H1 (cell line): ENCODE data around the gene EMD. TPM values are rescaled to one million over a fixed set of nuclear protein-coding genes. Genes with fewer than 3 reads are reported as not detected.
A peak's percentile ranks its signal among the peaks of the same experiment; 100 is the strongest.

Experiments
- CTCF ChIA-PET: fragments of 300-600 bp; sonication (Branson Sonifier 250); formaldehyde crosslinking; loops from one replicate; lab custom pipeline; 2021; ENCODE audit not compliant: partially characterized antibody; lab: Charles Lee
- POLR2A ChIA-PET: fragments of 300-600 bp; sonication (Branson Sonifier 250); formaldehyde crosslinking; loops from one replicate; lab custom pipeline; 2021; ENCODE audit warnings: inconsistent platforms; ENCODE audit not compliant: partially characterized antibody; lab: Charles Lee
- DNase-seq, 2 experiments: peaks; one replicate each; pipeline versions ENCODE4 v3.0.0 to v3.0.0-alpha.2; 2010 to 2022; ENCODE audit warnings: low spot score in 2 of 2, low read depth in 1 of 2, mixed read lengths in 1 of 2
- FAIRE-seq: peaks from 2 replicates; lab custom pipeline; 2011; peaks lifted over from hg19 to GRCh38; lab: Jason Lieb, UNC
- H2AFZ ChIP-seq: 2 replicates; pipeline ENCODE4 v1.8.1; 2012; ENCODE audit warnings: low read length, inconsistent platforms
- H2AK5ac ChIP-seq: 2 replicates; pipeline ENCODE4 v1.6.1; 2013; ENCODE audit warnings: low read depth, low read length
- H2BK120ac ChIP-seq: replicated peaks from 2 replicates; pipeline ENCODE3; 2013; ENCODE audit warnings: low read depth, low read length, inconsistent platforms
- H2BK12ac ChIP-seq: 2 replicates; pipeline ENCODE4 v1.6.1; 2013; ENCODE audit warnings: low read depth, low read length
- H2BK15ac ChIP-seq: 2 replicates; pipeline ENCODE4 v1.6.1; 2013; ENCODE audit warnings: low read length
- H2BK20ac ChIP-seq: 2 replicates; pipeline ENCODE4 v1.6.1; 2013; ENCODE audit warnings: low read length
- H2BK5ac ChIP-seq: 2 replicates; pipeline ENCODE4 v1.6.1; 2013; ENCODE audit warnings: low read depth, low read length
- H3K14ac ChIP-seq: 2 replicates; pipeline ENCODE4 v1.6.1; 2013; ENCODE audit warnings: inconsistent platforms; ENCODE audit not compliant: insufficient read length
- H3K18ac ChIP-seq: 2 replicates; pipeline ENCODE4 v1.6.1; 2013; ENCODE audit warnings: low read length; ENCODE audit errors: extremely low read depth
- H3K23ac ChIP-seq: 2 replicates; pipeline ENCODE4 v1.6.1; 2013; ENCODE audit warnings: inconsistent platforms; ENCODE audit not compliant: insufficient read length
- H3K23me2 ChIP-seq: 2 replicates; pipeline ENCODE4 v1.6.1; 2013; ENCODE audit warnings: low read depth, low read length
- H3K27ac ChIP-seq: 2 replicates; pipeline ENCODE4 v1.6.1; 2011; ENCODE audit warnings: low read depth, low read length, inconsistent platforms
- H3K27me3 ChIP-seq, 4 experiments: replicated peaks in 1 of 4; 1 replicate in 1 of 4; 2 replicates in 3 of 4; pipeline versions ENCODE4 v1.6.1 to v1.8.1; 2011 to 2013; ENCODE audit warnings: low read length in 3 of 4, mild to moderate bottlenecking in 3 of 4, inconsistent platforms in 2 of 4, mixed read lengths in 2 of 4, moderate library complexity in 1 of 4; ENCODE audit not compliant: control insufficient read depth in 3 of 4, insufficient read depth in 3 of 4; ENCODE audit errors: extremely low read depth in 1 of 4
- H3K36me3 ChIP-seq, 4 experiments: 2 replicates each; pipeline versions ENCODE4 v1.6.1 to v1.8.1; 2011 to 2013; ENCODE audit warnings: mild to moderate bottlenecking in 4 of 4, low read length in 3 of 4, moderate library complexity in 2 of 4, control low read depth in 1 of 4, inconsistent platforms in 1 of 4; ENCODE audit not compliant: insufficient read depth in 4 of 4, control insufficient read depth in 2 of 4
- H3K4ac ChIP-seq: replicated peaks from 2 replicates; pipeline ENCODE3; 2013; ENCODE audit warnings: low read length, low read depth, mixed read lengths, inconsistent platforms; ENCODE audit not compliant: insufficient read length
- H3K4me1 ChIP-seq, 4 experiments: replicated peaks in 1 of 4; 1 replicate in 1 of 4; 2 replicates in 3 of 4; pipeline versions ENCODE4 v1.6.1 to v1.8.1; 2011 to 2013; ENCODE audit warnings: low read length in 3 of 4, inconsistent platforms in 2 of 4, mixed read lengths in 1 of 4; ENCODE audit not compliant: insufficient read depth in 4 of 4, control insufficient read depth in 3 of 4
- H3K4me2 ChIP-seq, 2 experiments: 2 replicates each; pipeline versions ENCODE4 v1.6.1 to v1.8.1; 2011 to 2013; ENCODE audit warnings: low read depth in 2 of 2, low read length in 2 of 2, control low read depth in 1 of 2, inconsistent platforms in 1 of 2, mild to moderate bottlenecking in 1 of 2; ENCODE audit not compliant: insufficient read depth in 1 of 2
- H3K4me3 ChIP-seq, 4 experiments: fragments of 200-600, 300-600 bp in 1 of 4; sonication (generic), shearing (Covaris generic), sonication (Bioruptor Twin) in 1 of 4; 2 replicates each; pipeline versions ENCODE4 v1.5.1 to v1.8.1; 2011 to 2016; ENCODE audit warnings: low read length in 4 of 4, low read depth in 3 of 4, control low read depth in 2 of 4, inconsistent platforms in 2 of 4, mild to moderate bottlenecking in 2 of 4, mixed read lengths in 1 of 4, moderate library complexity in 1 of 4; ENCODE audit not compliant: insufficient read depth in 2 of 4; ENCODE audit errors: extremely low read depth in 1 of 4
- H3K56ac ChIP-seq: replicated peaks from 2 replicates; pipeline ENCODE3; 2013; ENCODE audit warnings: low read depth, mild to moderate bottlenecking, mixed read lengths, low read length, inconsistent platforms; ENCODE audit not compliant: insufficient read length
- H3K79me1 ChIP-seq: 2 replicates; pipeline ENCODE4 v1.6.1; 2013; ENCODE audit warnings: low read depth, low read length, control low read depth
- H3K79me2 ChIP-seq, 2 experiments: 2 replicates each; pipeline versions ENCODE4 v1.6.1 to v1.8.1; 2012 to 2013; ENCODE audit warnings: low read length in 2 of 2, mild to moderate bottlenecking in 2 of 2, inconsistent platforms in 1 of 2; ENCODE audit not compliant: insufficient read depth in 2 of 2, control insufficient read depth in 1 of 2
- H3K9ac ChIP-seq, 4 experiments: replicated peaks in 1 of 4; 1 replicate in 1 of 4; 2 replicates in 3 of 4; pipeline versions ENCODE4 v1.6.1 to v1.8.1; 2011 to 2013; ENCODE audit warnings: low read depth in 3 of 4, low read length in 3 of 4, control low read depth in 2 of 4, mild to moderate bottlenecking in 2 of 4, moderate library complexity in 2 of 4, inconsistent platforms in 1 of 4; ENCODE audit errors: extremely low read depth in 1 of 4
- H3K9me3 ChIP-seq, 2 experiments: 2 replicates each; pipeline versions ENCODE4 v1.6.1 to v1.8.1; 2012 to 2013; ENCODE audit warnings: mild to moderate bottlenecking in 2 of 2, moderate library complexity in 2 of 2, control low read depth in 1 of 2, inconsistent platforms in 1 of 2, low read depth in 1 of 2, low read length in 1 of 2, mixed read lengths in 1 of 2; ENCODE audit not compliant: insufficient read depth in 2 of 2
- H4K20me1 ChIP-seq, 2 experiments: replicated peaks in 1 of 2; 2 replicates each; pipeline versions ENCODE3 to v1.8.1; 2011 to 2013; ENCODE audit warnings: inconsistent platforms in 2 of 2, low read length in 2 of 2, mild to moderate bottlenecking in 1 of 2; ENCODE audit not compliant: insufficient read depth in 2 of 2, control insufficient read depth in 1 of 2
- H4K5ac ChIP-seq: 2 replicates; pipeline ENCODE4 v1.6.1; 2013; ENCODE audit warnings: low read length, low read depth, mixed read lengths, inconsistent platforms; ENCODE audit not compliant: insufficient read length
- H4K8ac ChIP-seq: 2 replicates; pipeline ENCODE4 v1.8.0; 2013; ENCODE audit warnings: mild to moderate bottlenecking, moderate library complexity, low read length, inconsistent platforms; ENCODE audit not compliant: insufficient read depth; ENCODE audit errors: extremely low read depth
- H4K91ac ChIP-seq: replicated peaks from 2 replicates; pipeline ENCODE3; 2013; ENCODE audit warnings: low read length, mixed read lengths, inconsistent platforms; ENCODE audit not compliant: insufficient read length
- CHD1 ChIP-seq: IDR thresholded peaks from 2 replicates; pipeline ENCODE4 v1.6.1; 2012; ENCODE audit warnings: low read depth, low read length, improper control_type of control experiment
- RAD21 ChIP-seq, 2 experiments: IDR thresholded peaks in 1 of 2; conservative IDR thresholded peaks in 1 of 2; 2 replicates each; pipeline ENCODE4 v1.6.1; 2011; ENCODE audit warnings: low read depth in 2 of 2, low read length in 2 of 2, improper control_type of control experiment in 1 of 2, inconsistent platforms in 1 of 2, mild to moderate bottlenecking in 1 of 2, moderate library complexity in 1 of 2
- RFX5 ChIP-seq: IDR thresholded peaks from 2 replicates; pipeline ENCODE4 v1.6.1; 2011; ENCODE audit warnings: low read depth, low read length, improper control_type of control experiment, borderline replicate concordance
- RXRA ChIP-seq: IDR thresholded peaks from 2 replicates; pipeline ENCODE4 v1.6.1; 2011; ENCODE audit warnings: low read depth, mild to moderate bottlenecking, low read length, moderate library complexity; ENCODE audit not compliant: insufficient read depth
- WGBS, 2 experiments: shearing (Covaris generic) in 1 of 2; methylation state at CpG; one replicate each; pipeline versions ENCODE4 v1.1.6 to v1.1.7; 2013 to 2015; ENCODE audit warnings: low lambda C conversion rate in 2 of 2, mixed read lengths in 2 of 2, inconsistent platforms in 1 of 2, low coverage in 1 of 2, missing lambda C conversion rate in 1 of 2; ENCODE audit not compliant: insufficient replicate concordance in 2 of 2, insufficient coverage in 1 of 2, insufficient read length in 1 of 2; ENCODE audit errors: extremely low coverage in 1 of 2, missing lambda C conversion rate in 1 of 2; 5-methylcytosine and 5-hydroxymethylcytosine counted together
- polyA plus RNA-seq, 7 experiments: library from polyadenylated mRNA; depleted of rRNA in 3 of 7; stranded (reverse) in 5 of 7; unstranded in 2 of 7; fragments of >200 nt in 5 of 7; fragments of 200-250 nt in 2 of 7; gene quantifications; 1 replicate in 5 of 7; 2 replicates in 1 of 7; 4 replicates in 1 of 7; pipeline versions ENCODE4 v1.2.1 to v1.2.3, GENCODE V29; 2011 to 2013; ENCODE audit warnings: missing spikeins in 2 of 7, mixed read lengths in 2 of 7
- total RNA-seq: library from RNA; stranded (reverse); fragmentation: NEBNext Ultra II Directional; extraction: Animal tissue kit (Norgen Biotek cat#: 25700); gene quantifications from 2 replicates; pipeline ENCODE4 v1.2.1, GENCODE V29; 2021
- TF ChIP-seq, protein P1 (sequence below): IDR thresholded peaks from 2 replicates; pipeline ENCODE4 v1.6.1; 2012; ENCODE audit warnings: inconsistent platforms

EMD gene
- total and polyA plus RNA-seq, 2 of the 8 experiments (the other 6 are each of a cell fraction or from before 2014, with no cell fraction given) = 45.5 to 109 TPM

- Histone ChIP-seq H2BK15ac (no peak overlapping the region), H3K79me1 (no peaks in the 10 kb centered on the region), H2BK120ac (no peak overlapping the region), H2BK12ac (no peak overlapping the region), H3K4ac (no peak overlapping the region), H3K56ac (no peak overlapping the region), H3K14ac (no peak overlapping the region), H3K27ac (no peak overlapping the region), H3K23ac (no peak overlapping the region), H3K9me3 (no peaks in the 10 kb centered on the region), H4K5ac (no peak overlapping the region), H3K36me3 (peaks cover 0 to 5% (median 0%) of the 10 kb centered on the region in 4 experiments; a peak in 1 of 8 replicates), H3K18ac (no peak overlapping the region), H2BK20ac (no peak overlapping the region), H4K91ac (no peak overlapping the region), H2BK5ac (no peak overlapping the region), H4K20me1 (no peaks in the 10 kb centered on the region), H3K79me2 (no peaks in the 10 kb centered on the region), H3K4me2 (peak overlapping the region; percentile 44 to 65), H3K27me3 (no peaks in the 10 kb centered on the region), H3K23me2 (no peaks in the 10 kb centered on the region), H3K4me1 (peaks cover 2 to 11% (median 3%) of the 10 kb centered on the region in 4 experiments; a peak in 4 of 7 replicates), H3K9ac (no peak overlapping the region), H2AK5ac (no peak overlapping the region), H2AFZ (0 out of 2 replicates have a peak overlapping the region, but pooled peaks have one; percentile 62), H4K8ac (no peak overlapping the region), H3K4me3 (peak overlapping the region; percentile 47 to 69 (median 62); a peak in 7 of 8 replicates)
- TF ChIP-seq RAD21 (IDR thresholded peaks at IDR 0.05 in 1 of 2, conservative IDR thresholded peaks at IDR 0.05 in 1 of 2; ENCODE audit: low read depth in 2 of 2, low read length in 2 of 2) (no peak), RXRA (no peak), CHD1 (no peak), RFX5 (no peak)
- TF ChIP-seq, protein P1, sequence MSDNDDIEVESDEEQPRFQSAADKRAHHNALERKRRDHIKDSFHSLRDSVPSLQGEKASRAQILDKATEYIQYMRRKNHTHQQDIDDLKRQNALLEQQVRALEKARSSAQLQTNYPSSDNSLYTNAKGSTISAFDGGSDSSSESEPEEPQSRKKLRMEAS = no peak
- no peak for DNase-seq
- WGBS, 2 experiments = 0% methylated on average over 1 of the region's 4 CpGs; no CpG with 5 or more reads in 1 of the 2 experiments
- no peak for FAIRE-seq
- POLR2A ChIA-PET = interaction anchor here (0.7 to 6.4 kb wide), 5 partner anchors 9 to 45 kb away, joined by 3 to 124 read pairs (median 4); partner anchors contain the start of gene RPL10
- CTCF ChIA-PET = interaction anchor here (1.1 kb wide), 1 partner anchor 28 kb away, joined by 4 read pairs; no protein-coding TSS in a partner anchor
Observed at GRCh38 chrX:154412468-154412867, 33.4 kb downstream of the EMD start.
